K562 (cell line): ENCODE data around the gene TKTL1. TPM values are rescaled to one million over a fixed set of nuclear protein-coding genes. Genes with fewer than 3 reads are reported as not detected.

Experiments
- ATAC-seq: fragments of 200-7000 bp; cut with Tn5 transposase; 3 replicates; pipeline ENCODE4 v1.9.1; 2020; ENCODE audit warnings: moderate library complexity
- BruUV-seq: library from RNA; stranded (reverse); fragments of 400-500 nt; replicated peaks from 2 replicates; lab custom pipeline; 2021; lab: Mats Ljungman, UMichigan
- CTCF ChIA-PET: fragments of 300-600 bp; formaldehyde crosslinking; extraction: SDS; loops from one replicate; lab custom pipeline; 2021; ENCODE audit warnings: low intra/inter-chr PET ratio; lab: Yijun Ruan, JAX
- POLR2A ChIA-PET: fragments of 300-600, 350-650 bp; sonication (Branson Sonifier 250); formaldehyde crosslinking; extraction: SDS; loops from one replicate; lab custom pipeline; 2021; ENCODE audit warnings: antibody characterized with exemption, inconsistent platforms; lab: Yijun Ruan, JAX
- DNase-seq, 4 experiments: peaks; one replicate each; pipeline versions ENCODE4 v3.0.0 to v3.0.0-alpha.2; 2011 to 2018; ENCODE audit warnings: low spot score in 3 of 4, mixed read lengths in 3 of 4; ENCODE audit errors: extremely low read depth in 1 of 4
- FAIRE-seq: peaks from 2 replicates; lab custom pipeline; 2011; peaks lifted over from hg19 to GRCh38; lab: Jason Lieb, UNC
- H2AFZ ChIP-seq: 2 replicates; pipeline ENCODE4 v1.6.0; 2011; ENCODE audit warnings: low read depth, low read length, control low read depth, inconsistent platforms
- H3K27ac ChIP-seq: fragments of 200-600 bp; 3 replicates; pipeline ENCODE4 v1.8.0; 2011; ENCODE audit warnings: low read depth, mild to moderate bottlenecking, control low read depth, inconsistent platforms, low read length, moderate library complexity, mixed read lengths; ENCODE audit errors: extremely low read depth
- H3K27me3 ChIP-seq, 2 experiments: fragments of 300-600 bp in 1 of 2; 2 replicates in 1 of 2; 3 replicates in 1 of 2; pipeline versions ENCODE4 v1.6.0 to v1.8.0; 2011; ENCODE audit warnings: inconsistent platforms in 2 of 2, low read length in 2 of 2, mild to moderate bottlenecking in 1 of 2, mixed read lengths in 1 of 2, moderate library complexity in 1 of 2; ENCODE audit not compliant: control insufficient read depth in 2 of 2, insufficient read depth in 2 of 2
- H3K36me3 ChIP-seq: fragments of 300-600 bp; 3 replicates; pipeline ENCODE4 v1.8.0; 2011; ENCODE audit warnings: mild to moderate bottlenecking, low read length, inconsistent platforms; ENCODE audit not compliant: control insufficient read depth, insufficient read depth
- H3K4me1 ChIP-seq, 2 experiments: fragments of 200-600 bp in 1 of 2; replicated peaks in 1 of 2; 2 replicates in 1 of 2; 3 replicates in 1 of 2; pipeline versions ENCODE4 v1.5.1 to v1.8.0; 2011; ENCODE audit warnings: inconsistent platforms in 2 of 2, low read length in 2 of 2, mild to moderate bottlenecking in 1 of 2, mixed read lengths in 1 of 2, moderate library complexity in 1 of 2; ENCODE audit not compliant: control insufficient read depth in 2 of 2, insufficient read depth in 2 of 2
- H3K4me2 ChIP-seq: 2 replicates; pipeline ENCODE4 v1.6.1; 2011; ENCODE audit warnings: low read length, control low read depth, inconsistent platforms, mixed read lengths; ENCODE audit not compliant: insufficient read depth
- H3K4me3 ChIP-seq: fragments of 200-600 bp; sonication (generic), shearing (Covaris generic); 2 replicates; pipeline ENCODE4 v1.5.1; 2016; ENCODE audit warnings: control low read depth, inconsistent platforms
- H3K79me2 ChIP-seq: fragments of 200-600 bp; 3 replicates; pipeline ENCODE4 v1.8.0; 2011; ENCODE audit warnings: low read length, inconsistent platforms; ENCODE audit not compliant: control insufficient read depth, insufficient read depth
- H3K9ac ChIP-seq, 2 experiments: 2 replicates each; pipeline versions ENCODE4 v1.6.0 to v1.6.1; 2011; ENCODE audit warnings: low read depth in 2 of 2, low read length in 2 of 2, control low read depth in 1 of 2, inconsistent platforms in 1 of 2, mild to moderate bottlenecking in 1 of 2, mixed read lengths in 1 of 2; ENCODE audit not compliant: insufficient read depth in 1 of 2
- H3K9me1 ChIP-seq: one replicate; pipeline ENCODE4 v1.6.0; 2011; ENCODE audit warnings: inconsistent platforms, mild to moderate bottlenecking, low read length, moderate library complexity; ENCODE audit not compliant: control insufficient read depth, insufficient read depth
- H3K9me3 ChIP-seq: replicated peaks from 2 replicates; pipeline ENCODE4 v1.5.1; 2011; ENCODE audit warnings: low read depth, low read length, inconsistent platforms; ENCODE audit not compliant: control insufficient read depth, insufficient read depth
- H4K20me1 ChIP-seq: replicated peaks from 2 replicates; pipeline ENCODE4 v1.6.1; 2011; ENCODE audit warnings: low read length, inconsistent platforms, mixed read lengths; ENCODE audit not compliant: control insufficient read depth, insufficient read depth
- BRD9 ChIP-seq: fragments of 450-650 bp; IDR thresholded peaks from 2 replicates; pipeline ENCODE4 v1.6.1; 2018; ENCODE audit warnings: low read depth; ENCODE audit not compliant: partially characterized antibody
- RBM34 ChIP-seq: fragments of 200-400 bp; formaldehyde crosslinking; IDR thresholded peaks from 2 replicates; pipeline ENCODE4 v1.6.1; 2018; ENCODE audit warnings: low read length, borderline replicate concordance; ENCODE audit not compliant: insufficient read depth
- TOE1 ChIP-seq, 2 experiments: fragments of 450-650 bp in 1 of 2; sonication (generic) in 1 of 2; formaldehyde crosslinking in 1 of 2; IDR thresholded peaks; 2 replicates each; pipeline versions ENCODE4 v1.7.1 to v1.8.0; 2016 to 2022; ENCODE audit warnings: borderline replicate concordance in 2 of 2, mild to moderate bottlenecking in 2 of 2, antibody characterized with exemption in 1 of 2, inconsistent platforms in 1 of 2, low read depth in 1 of 2, missing genetic modification reagents in 1 of 2, moderate library complexity in 1 of 2
- YY1 ChIP-seq, 3 experiments: IDR thresholded peaks; 2 replicates each; pipeline ENCODE4 v1.6.1; 2011; ENCODE audit warnings: low read length in 2 of 3, mild to moderate bottlenecking in 2 of 3, moderate library complexity in 2 of 3, borderline replicate concordance in 1 of 3, control low read depth in 1 of 3, low read depth in 1 of 3; ENCODE audit not compliant: insufficient read depth in 3 of 3, insufficient replicate concordance in 2 of 3, control insufficient read depth in 1 of 3, insufficient read length in 1 of 3; ENCODE audit errors: extremely low read depth in 1 of 3
- WGBS: fragments of 100-300 bp; shearing (Covaris generic); methylation state at CpG from one replicate; pipeline ENCODE4 v1.1.6; 2016; ENCODE audit warnings: low coverage, mixed read lengths; ENCODE audit not compliant: insufficient coverage; ENCODE audit errors: missing lambda C conversion rate; 5-methylcytosine and 5-hydroxymethylcytosine counted together
- in situ Hi-C: fragments of 300-500 bp; cut with MboI; formaldehyde crosslinking; loops from 4 replicates; pipeline ENCODE4 v1.15.0; 2018; ENCODE audit warnings: inconsistent platforms, mixed read lengths
- intact Hi-C: fragments of 100-400 bp; cut with micrococcal nuclease; formaldehyde crosslinking; loops from 2 replicates; pipeline ENCODE4 v1.14.2; 2022
- polyA plus RNA-seq, 8 experiments: library from polyadenylated mRNA; depleted of rRNA in 4 of 8; stranded (reverse) in 5 of 8; unstranded in 3 of 8; fragments of >200 nt; fragmentation: Nextera tagmentation in 2 of 8; fragmentation: Illumina TruSeq in 1 of 8; extraction: Ambion mirVana in 2 of 8; extraction: Trizol in 1 of 8; gene quantifications; 2 replicates each; pipeline versions ENCODE4 v1.2.1 to v1.2.3, GENCODE V29; 2011 to 2014; ENCODE audit warnings: inconsistent platforms in 1 of 8, missing spikeins in 1 of 8
- total RNA-seq, 7 experiments: library from RNA; depleted of rRNA in 6 of 7; stranded (reverse); fragments of >200 nt in 6 of 7; fragmentation: Illumina TruSeq in 2 of 7; extraction: Trizol in 2 of 7; gene quantifications; 2 replicates each; pipeline versions ENCODE4 v1.2.1 to v1.2.3, GENCODE V29; 2011 to 2021; ENCODE audit warnings: low replicate concordance in 1 of 7
- TF ChIP-seq, protein P1 (sequence below): fragments of 450-650 bp; IDR thresholded peaks from 2 replicates; pipeline ENCODE4 v1.6.1; 2018; ENCODE audit warnings: mild to moderate bottlenecking, low read depth; ENCODE audit not compliant: partially characterized antibody

The TKTL1 gene
- total and polyA plus RNA-seq, 9 of the 15 experiments (the other 6 are each of a cell fraction or from before 2014, with no cell fraction given) = 0.18 to 0.71 (median 0.38) TPM

DNA sequence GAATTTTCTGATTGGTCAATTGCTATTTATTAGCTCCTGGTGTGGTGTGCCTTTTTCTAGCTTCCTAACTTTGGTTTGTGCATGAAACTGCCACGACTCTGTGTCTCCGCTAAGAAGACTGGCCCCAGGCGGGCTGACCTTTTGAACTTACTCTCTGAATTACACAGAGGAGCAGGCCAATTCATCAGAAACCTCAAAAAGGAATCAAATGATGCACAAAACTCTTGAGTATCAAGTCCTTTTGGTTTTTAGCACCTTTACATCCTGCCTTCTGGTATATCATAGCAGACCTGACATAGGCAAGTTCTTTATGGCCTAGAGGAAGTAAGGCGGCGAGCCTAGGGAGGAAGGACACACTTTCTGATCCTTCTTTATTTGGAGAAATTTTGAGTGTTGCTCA lies 17.6 kb downstream of the TKTL1 start (continued):
- TF ChIP-seq, protein P1, sequence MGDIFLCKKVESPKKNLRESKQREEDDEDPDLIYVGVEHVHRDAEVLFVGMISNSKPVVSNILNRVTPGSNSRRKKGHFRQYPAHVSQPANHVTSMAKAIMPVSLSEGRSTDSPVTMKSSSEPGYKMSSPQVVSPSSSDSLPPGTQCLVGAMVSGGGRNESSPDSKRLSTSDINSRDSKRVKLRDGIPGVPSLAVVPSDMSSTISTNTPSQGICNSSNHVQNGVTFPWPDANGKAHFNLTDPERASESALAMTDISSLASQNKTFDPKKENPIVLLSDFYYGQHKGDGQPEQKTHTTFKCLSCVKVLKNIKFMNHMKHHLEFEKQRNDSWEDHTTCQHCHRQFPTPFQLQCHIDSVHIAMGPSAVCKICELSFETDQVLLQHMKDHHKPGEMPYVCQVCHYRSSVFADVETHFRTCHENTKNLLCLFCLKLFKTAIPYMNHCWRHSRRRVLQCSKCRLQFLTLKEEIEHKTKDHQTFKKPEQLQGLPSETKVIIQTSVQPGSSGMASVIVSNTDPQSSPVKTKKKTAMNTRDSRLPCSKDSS = no peak
- TF ChIP-seq, all 486 proteins: peak for 0

DNA sequence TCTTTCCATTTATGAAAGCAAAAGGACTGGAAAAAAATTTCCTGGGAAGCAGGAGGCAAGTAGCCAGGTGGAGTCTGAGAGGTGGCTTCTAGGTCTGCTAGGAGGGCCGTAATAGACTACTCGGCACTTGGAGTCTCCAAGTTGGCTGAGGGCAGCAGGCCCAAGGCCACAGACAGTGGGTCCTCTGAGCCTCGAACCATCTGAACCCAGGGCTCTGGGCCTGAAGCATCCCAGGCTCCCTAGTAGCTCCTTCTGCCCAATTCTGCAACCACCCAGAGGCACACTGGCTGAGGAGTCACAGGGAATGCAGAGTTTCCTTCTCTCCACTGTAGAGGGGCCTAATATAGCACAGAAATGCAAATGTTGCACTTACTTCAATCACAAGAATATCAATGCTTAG lies 19.8 kb downstream of the TKTL1 start:
- Histone ChIP-seq H3K36me3 (no peaks in the 10 kb centered on the region), H3K79me2 (no peaks in the 10 kb centered on the region), H2AFZ (no peak overlapping the region), H3K9me1 (no peaks in the 10 kb centered on the region), H3K27me3 (peaks cover 5 to 9% of the 10 kb centered on the region in 2 experiments; a peak in 4 of 5 replicates), H3K4me2 (no peak overlapping the region), H3K4me1 (peaks cover 0 to 3% of the 10 kb centered on the region in 2 experiments; a peak in 2 of 5 replicates), H3K9ac (no peak overlapping the region), H3K27ac (no peak overlapping the region), H3K9me3 (no peaks in the 10 kb centered on the region), H4K20me1 (no peaks in the 10 kb centered on the region), H3K4me3 (no peak overlapping the region)
- BruUV-seq = no TSS peak
- FAIRE-seq (no peak), DNase-seq (no peak), ATAC-seq (no peak)
- ChIA-PET POLR2A (interaction anchor here (0.9 kb wide), 1 partner anchor 15 kb away, joined by 5 read pairs; no protein-coding TSS in a partner anchor), CTCF (no interaction called here)
- intact Hi-C loops = no loop called here
- WGBS = 60% methylated on average over 1 of the region's 3 CpGs
- in situ Hi-C loops = loop anchor here (25.0 kb wide), 1 partner anchor 103 kb away; the partner anchor contains the start of gene OPN1MW2
- TF ChIP-seq RBM34 (no peak), YY1 (IDR thresholded peaks at IDR 0.05; ENCODE audit: borderline replicate concordance in 1 of 3, control insufficient read depth in 1 of 3, extremely low read depth in 1 of 3, insufficient read depth in 3 of 3, insufficient read length in 1 of 3, insufficient replicate concordance in 2 of 3, low read depth in 1 of 3, low read length in 2 of 3) (no peak), TOE1 (IDR thresholded peaks at IDR 0.05; ENCODE audit: borderline replicate concordance) (no peak), TOE1 (CRISPR knock-in tag; IDR thresholded peaks at IDR 0.05; ENCODE audit: borderline replicate concordance, low read depth) (no peak), BRD9 (no peak)
- TF ChIP-seq, protein P1 = no peak
